KOPT-K1 (cell line): ENCODE results near the gene DDX46.
"Not testable (repeated sequence)": the region's sequence is repeated elsewhere in the genome, so short reads cannot be mapped to it uniquely, and the experiment has no call there.

Experiments
- H3K27ac ChIP-seq: fragments of 200-600 bp; sonication (generic); 2 replicates; pipeline ENCODE4 v1.5.1; 2016; ENCODE audit warnings: antibody characterized with exemption, mild to moderate bottlenecking, low read depth, low read length; ENCODE audit not compliant: poor library complexity, severe bottlenecking
- H3K36me3 ChIP-seq: fragments of 200-600 bp; sonication (generic); 2 replicates; pipeline ENCODE4 v1.5.1; 2017; ENCODE audit warnings: antibody characterized with exemption, mild to moderate bottlenecking, low read length, moderate library complexity; ENCODE audit not compliant: insufficient read depth
- H3K9me3 ChIP-seq: fragments of 200-600 bp; sonication (generic); 2 replicates; pipeline ENCODE4 v1.5.1; 2017; ENCODE audit warnings: antibody characterized with exemption, low read length, mild to moderate bottlenecking; ENCODE audit not compliant: insufficient read depth, poor library complexity, severe bottlenecking

The DDX46 gene

DNA sequence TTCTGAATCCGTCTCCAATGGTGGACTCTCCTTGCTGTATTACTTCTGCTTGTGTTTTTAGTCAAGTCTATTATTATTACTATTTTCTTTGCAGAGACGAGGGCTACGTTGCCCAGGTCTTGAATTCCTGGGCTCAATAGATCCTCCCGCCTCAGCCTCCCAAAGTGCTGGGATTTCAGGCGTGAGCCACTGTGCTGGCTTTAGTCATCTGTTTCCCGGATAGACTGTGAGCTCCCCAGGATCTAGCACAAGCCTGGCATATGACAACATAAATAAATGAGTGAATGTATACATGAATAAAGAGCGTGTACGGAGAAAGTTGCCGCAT is 439 bp upstream of the DDX46 start:
- peaks cover 14% of the 10 kb centered on the region; the same call in 1 of the 2 replicates for H3K36me3 ChIP-seq
- H3K27ac ChIP-seq: peak overlapping the region; percentile 82
- H3K9me3 ChIP-seq: no peaks in the 10 kb centered on the region

DNA sequence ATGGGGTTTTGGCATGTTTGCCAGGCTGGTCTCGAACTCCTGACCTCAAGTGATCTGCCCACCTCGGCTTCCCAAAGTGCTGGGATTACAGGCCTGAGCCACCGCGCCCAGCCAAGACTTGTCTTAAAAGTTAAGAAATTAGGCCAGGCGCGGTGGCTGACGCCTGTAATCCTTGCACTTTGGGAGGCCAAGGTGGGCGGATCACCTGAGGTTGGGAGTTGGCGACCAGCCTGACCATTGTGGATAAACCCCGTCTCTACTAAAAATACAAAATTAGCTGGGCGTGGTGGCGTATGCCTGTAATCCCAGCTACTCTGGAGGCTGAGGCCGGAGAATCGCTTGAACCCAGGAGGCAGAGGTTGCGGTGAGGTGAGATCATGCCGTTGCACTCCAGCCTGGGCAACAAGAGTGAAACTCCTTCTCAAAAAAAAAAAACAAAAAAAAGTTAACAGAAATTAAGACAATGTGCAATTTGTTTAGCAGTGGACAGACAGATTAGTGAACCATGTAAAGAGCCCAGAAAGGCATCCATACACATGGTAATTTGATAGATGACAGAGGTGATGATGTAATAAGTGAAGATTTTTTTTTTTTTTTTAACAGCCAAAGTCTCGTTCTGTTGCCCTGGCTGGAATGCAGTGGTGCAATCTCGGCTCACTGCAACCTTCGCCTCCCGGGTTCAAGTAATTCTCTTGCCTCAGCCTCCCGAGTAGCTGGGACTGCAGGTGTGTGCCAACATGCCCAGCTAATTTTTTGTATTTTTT is 9.1 kb downstream of the DDX46 start:
- not testable (repeated sequence) for H3K9me3 ChIP-seq, H3K27ac ChIP-seq
- peaks cover 97% of the 10 kb centered on the region for H3K36me3 ChIP-seq

DNA sequence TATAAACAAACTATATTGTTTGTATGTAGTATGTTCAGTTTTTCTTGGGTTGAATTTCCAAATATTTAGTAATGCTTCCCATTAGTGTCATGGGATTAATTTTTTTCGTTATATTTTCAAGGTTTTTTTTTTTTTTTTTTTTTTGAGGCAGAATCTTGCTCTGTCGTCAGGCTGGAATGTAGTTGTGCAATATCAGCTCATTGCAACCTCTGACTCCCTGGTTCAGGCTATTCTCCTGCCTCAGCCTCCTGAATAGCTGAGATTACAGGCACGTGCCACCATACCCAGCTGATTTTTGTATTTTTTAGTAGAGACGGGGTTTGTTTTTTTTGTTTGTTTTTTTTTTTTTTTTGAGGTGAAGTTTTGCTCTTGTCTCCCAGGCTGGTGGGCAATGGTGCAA is 10.6 kb downstream of the DDX46 start:
- Histone ChIP-seq H3K9me3 (no peaks in the 10 kb centered on the region), H3K27ac (no peak overlapping the region), H3K36me3 (peaks cover 100% of the 10 kb centered on the region)

DNA sequence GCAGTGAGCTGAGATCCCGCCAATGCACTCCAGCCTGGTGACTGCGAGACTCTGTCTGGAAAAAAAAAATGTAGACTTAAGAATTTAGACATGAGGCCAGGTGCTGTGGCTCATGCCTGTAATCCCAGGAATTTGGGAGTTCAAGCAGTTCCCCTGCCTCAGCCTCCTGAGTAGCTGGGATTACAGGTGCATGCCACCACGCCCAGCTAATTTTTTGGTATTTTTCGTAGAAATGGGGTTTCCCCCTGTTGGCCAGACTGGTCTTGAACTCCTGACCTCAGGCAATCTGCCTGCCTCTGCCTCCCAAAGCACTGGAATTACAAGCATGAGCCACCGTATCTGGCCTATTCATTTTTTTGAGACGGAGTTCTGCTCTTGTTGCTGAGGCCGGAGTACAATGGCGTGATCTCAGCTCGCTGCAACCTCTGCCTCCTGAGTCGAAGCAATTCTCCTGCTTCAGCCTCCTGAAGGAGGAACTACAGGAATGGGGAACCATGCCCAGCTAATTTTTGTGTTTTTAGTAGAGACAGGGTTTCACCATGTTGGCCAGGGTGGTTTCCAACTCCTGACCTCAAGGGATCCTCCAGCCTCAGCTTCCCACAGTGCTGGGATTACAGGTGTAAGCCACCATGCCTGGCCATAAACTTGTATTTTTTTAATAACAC is 14.0 kb downstream of the DDX46 start:
- H3K27ac ChIP-seq: no peak overlapping the region
- peaks cover 100% of the 10 kb centered on the region for H3K36me3 ChIP-seq
- no peaks in the 10 kb centered on the region for H3K9me3 ChIP-seq

DNA sequence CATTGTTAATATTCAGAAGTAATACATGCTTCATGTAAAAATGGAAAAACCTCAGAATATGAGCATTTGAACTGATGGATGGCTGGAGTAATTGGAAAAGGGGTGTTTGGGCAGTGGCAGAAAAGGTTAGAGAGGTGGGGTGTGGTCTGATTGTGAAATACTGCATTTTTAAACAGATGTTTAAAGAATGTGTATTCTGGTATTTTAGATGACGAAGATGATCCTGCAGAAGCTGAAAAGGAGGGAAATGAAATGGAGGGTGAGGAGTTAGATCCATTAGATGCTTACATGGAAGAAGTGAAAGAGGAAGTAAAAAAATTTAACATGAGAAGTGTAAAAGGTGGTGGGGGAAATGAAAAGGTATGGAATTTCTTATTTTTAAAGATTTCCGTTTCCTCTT is 18.8 kb downstream of the DDX46 start:
- no peaks in the 10 kb centered on the region for H3K9me3 ChIP-seq
- no peak overlapping the region for H3K27ac ChIP-seq
- peaks cover 100% of the 10 kb centered on the region for H3K36me3 ChIP-seq

DNA sequence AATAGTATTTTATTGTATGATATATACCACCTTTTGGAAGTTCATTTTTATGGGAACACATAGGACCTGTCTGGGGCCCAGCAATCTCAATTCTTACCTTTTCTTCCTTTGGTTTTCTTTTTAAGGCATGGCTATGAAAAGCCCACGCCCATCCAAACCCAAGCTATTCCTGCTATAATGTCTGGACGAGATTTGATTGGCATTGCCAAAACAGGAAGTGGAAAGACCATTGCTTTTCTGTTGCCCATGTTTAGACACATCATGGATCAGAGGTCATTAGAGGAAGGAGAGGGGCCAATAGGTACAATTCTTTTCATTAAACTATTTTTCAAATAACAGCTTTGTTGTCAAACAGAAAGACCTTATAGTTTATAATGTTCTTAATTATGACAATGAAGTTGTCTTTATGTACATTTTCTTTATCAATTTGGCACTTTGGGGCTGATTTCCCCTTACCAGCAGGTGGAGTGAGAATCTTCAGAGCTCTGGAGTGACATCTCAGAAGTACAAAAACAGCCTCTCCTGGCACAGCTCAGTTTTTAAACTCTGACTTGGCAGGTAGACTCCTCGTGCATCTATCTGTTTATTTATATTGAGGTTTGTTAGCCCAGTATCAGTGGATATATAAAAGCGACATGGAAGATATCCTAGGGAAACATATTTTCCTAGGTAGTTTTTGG is 25.8 kb downstream of the DDX46 start:
- no peaks in the 10 kb centered on the region for H3K9me3 ChIP-seq
- H3K27ac ChIP-seq: no peak overlapping the region
- H3K36me3 ChIP-seq: peaks cover 100% of the 10 kb centered on the region

DNA sequence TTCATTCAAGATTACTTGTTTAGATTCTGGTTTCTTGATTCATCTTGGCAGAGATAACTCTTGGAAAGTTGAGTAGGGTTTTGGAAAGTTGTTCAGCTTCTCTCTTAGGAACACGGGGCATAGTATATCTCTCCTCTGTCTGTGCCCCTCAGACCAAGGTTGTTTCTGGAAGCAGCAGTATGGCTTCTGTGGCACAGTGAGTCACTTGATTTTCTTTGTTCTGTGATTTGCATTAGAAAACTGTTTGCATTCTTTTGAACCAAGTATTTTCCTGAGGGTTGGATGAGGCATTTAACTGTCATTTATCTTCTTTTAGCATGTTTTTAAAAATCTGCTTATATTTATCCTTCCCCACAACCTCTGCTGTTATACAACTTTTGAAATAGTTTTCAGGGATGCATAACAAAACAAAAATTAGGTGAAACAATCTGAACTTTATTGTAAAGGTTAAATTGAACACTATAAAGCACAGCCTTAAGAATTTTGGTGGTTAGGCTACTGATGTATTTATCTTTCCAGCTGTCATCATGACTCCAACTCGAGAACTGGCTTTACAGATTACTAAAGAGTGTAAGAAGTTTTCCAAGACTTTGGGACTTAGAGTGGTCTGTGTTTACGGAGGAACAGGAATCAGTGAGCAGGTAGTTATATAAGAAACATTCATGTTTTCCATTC is 26.5 kb downstream of the DDX46 start:
- Histone ChIP-seq H3K36me3 (peaks cover 100% of the 10 kb centered on the region), H3K27ac (no peak overlapping the region), H3K9me3 (no peaks in the 10 kb centered on the region)

DNA sequence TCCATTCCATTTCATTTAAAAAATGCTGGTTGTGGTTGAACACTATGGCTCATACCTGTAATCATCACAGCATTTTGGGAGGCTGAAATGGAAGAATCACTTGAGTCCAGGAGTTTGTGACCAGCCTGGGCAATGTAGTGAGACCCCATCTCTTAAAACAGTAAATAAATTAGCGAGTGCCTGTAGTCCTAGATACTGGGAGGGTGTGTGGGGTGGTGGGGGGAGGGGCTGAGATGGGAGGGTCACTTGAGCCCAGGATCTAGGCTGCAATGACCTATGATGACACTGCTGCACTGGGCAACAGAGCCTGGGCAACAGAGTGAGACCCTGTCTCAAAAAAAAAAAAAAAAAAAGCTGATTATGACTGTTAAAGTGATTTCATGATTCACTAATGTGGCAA is 29.1 kb downstream of the DDX46 start:
- H3K36me3 ChIP-seq: peaks cover 95% of the 10 kb centered on the region
- no peak overlapping the region for H3K27ac ChIP-seq
- H3K9me3 ChIP-seq: no peaks in the 10 kb centered on the region

DNA sequence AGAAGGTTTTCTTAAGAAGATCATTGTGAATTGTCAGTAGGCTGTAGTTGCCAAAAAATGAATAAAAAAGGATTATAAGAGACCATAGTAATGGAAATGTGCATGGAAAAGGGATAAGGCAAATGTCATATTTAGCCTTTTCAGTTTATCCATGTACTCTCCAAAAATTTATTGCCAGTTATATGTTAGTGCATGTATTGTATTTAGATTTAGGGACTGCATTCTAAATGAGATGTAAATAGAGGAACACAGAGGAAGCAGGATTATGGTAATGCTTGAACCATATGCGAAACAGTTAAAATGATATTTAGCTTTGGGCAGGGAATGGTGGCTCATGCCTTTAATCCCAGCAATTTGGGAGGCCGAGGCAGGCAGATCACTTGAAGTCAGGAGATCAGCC is 33.0 kb downstream of the DDX46 start:
- no peak overlapping the region for H3K27ac ChIP-seq
- H3K9me3 ChIP-seq: no peaks in the 10 kb centered on the region
- peaks cover 95% of the 10 kb centered on the region for H3K36me3 ChIP-seq

DNA sequence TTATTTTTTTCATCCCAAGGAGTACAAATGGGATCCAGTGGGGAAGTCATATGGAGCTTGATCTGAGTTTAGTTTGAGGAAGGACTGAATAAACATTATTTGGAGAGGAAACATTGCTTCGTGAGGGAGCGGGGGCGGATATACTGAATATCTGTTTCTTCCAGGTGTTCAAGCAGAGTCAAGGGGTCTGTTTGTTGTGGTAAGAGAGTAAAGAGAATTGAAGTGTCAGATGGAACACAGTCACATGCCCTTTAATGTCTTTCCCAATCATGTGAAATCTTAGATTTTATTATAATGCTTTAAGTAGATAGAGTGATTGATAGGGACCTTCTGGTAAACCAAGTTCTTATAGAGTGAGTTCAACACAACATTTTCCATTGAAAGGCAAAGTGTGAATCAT is 33.7 kb downstream of the DDX46 start:
- H3K27ac ChIP-seq: no peak overlapping the region
- H3K36me3 ChIP-seq: peaks cover 95% of the 10 kb centered on the region
- no peaks in the 10 kb centered on the region for H3K9me3 ChIP-seq

DNA sequence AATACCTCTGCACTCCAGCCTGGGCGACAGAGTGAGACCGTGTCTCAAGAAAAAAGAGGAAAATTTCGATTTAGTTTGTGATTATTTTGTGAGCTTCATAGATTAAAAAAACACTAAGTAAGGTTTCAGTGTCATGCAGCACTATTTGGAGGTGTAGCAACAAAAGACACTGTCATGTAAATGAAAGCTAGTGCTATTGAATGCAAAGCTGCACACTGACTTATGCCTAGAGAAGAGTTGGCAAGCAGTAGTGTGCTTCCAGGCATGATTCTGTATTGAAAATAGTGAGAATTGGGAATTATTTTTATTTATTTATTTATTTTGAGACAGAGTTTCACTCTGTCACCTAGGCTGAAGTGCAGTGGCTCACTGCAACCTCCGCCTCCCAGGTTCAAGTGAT is 34.5 kb downstream of the DDX46 start:
- Histone ChIP-seq H3K36me3 (peaks cover 95% of the 10 kb centered on the region), H3K9me3 (no peaks in the 10 kb centered on the region), H3K27ac (no peak overlapping the region)

DNA sequence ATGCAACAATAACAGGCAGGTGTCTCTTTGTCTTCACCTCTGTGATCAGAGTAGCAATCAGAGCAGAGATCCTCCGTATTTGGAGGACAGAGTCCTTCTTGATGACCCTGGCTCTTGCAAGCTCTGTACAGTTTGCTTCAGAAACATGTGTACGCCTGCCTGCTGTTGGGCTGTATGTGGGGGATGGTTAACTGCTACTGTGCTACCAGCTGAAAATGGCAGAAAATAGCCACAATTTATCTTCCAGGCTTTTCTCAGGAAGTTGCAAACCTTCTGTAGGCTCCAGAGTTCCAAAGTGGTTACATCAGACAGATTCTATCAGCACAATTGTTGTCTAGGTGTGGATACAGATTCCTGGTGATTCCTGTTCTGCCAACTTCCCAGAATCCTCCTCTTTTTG is 35.5 kb downstream of the DDX46 start:
- H3K9me3 ChIP-seq: no peaks in the 10 kb centered on the region
- H3K36me3 ChIP-seq: peaks cover 95% of the 10 kb centered on the region
- H3K27ac ChIP-seq: no peak overlapping the region

DNA sequence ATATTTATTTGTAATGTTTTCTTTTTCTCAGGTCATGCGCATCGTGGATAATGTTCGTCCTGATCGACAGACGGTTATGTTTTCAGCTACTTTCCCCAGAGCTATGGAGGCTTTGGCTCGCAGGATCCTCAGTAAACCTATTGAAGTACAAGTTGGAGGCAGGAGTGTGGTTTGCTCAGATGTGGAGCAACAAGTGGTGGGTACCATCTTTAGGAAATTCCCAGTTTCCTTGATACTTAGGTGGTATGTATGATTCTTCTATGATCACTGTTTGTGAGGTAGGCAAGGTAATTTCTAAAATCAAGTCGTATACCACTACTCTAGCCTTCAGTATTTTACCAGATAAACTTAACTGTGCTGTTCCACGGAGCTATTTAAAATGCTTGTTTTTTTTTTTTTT is 36.2 kb downstream of the DDX46 start:
- Histone ChIP-seq H3K9me3 (no peaks in the 10 kb centered on the region), H3K36me3 (peaks cover 95% of the 10 kb centered on the region), H3K27ac (no peak overlapping the region)

DNA sequence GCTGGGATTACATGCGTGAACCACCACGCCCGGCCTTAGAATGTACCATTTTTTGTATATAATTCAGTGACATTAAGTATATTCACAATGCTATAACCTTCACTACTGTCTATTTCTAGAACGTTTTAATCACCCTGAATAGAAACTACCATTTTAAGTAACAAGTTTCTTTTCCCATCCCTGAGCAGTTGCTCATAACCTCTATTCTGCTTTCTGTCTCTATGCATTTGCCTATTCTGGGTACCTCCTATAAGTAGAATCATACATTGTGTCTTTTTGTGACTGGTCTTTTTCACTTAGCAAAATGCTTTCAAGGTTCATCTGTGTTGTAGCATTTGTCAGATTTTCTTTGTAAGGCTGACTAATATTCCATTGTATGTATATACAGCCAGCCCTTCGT is 39.9 kb downstream of the DDX46 start:
- Histone ChIP-seq H3K27ac (no peak overlapping the region), H3K36me3 (peaks cover 100% of the 10 kb centered on the region), H3K9me3 (no peaks in the 10 kb centered on the region)

DNA sequence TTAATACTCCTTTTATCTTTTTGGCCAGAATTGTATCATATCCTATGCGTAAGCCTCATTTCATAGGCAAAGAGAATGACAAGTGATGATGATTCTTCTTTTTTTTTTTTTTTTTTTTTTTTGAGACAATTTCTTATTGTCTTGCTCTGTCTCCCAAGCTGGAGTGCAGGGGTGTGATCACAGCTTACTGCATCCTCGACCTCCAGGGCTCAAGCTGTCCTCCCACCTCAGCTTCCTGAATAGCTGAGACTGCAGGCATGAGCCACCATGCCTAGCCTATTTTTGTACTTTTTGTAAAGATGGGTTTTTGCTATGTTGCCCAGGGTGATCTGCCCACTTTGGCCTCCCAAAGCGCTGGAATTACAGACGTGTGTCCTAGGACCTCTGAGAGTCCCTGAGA is 45.2 kb downstream of the DDX46 start:
- H3K27ac ChIP-seq: no peak overlapping the region
- no peaks in the 10 kb centered on the region for H3K9me3 ChIP-seq
- peaks cover 100% of the 10 kb centered on the region for H3K36me3 ChIP-seq
